GM23248 (cell line): ENCODE data around the gene LRRC18.

Source experiments
- EZH2 ChIP-seq: fragments of 200-600 bp; sonication (generic); IDR thresholded peaks from 2 replicates; pipeline ENCODE4 v1.6.1; 2018; ENCODE audit warnings: antibody characterized with exemption, mild to moderate bottlenecking; ENCODE audit not compliant: insufficient read depth, poor library complexity, severe bottlenecking
- EZH2phosphoT487 ChIP-seq: fragments of 200-600 bp; sonication (generic); IDR thresholded peaks from 2 replicates; pipeline ENCODE4 v1.6.1; 2018; ENCODE audit warnings: antibody characterized with exemption, moderate library complexity, mild to moderate bottlenecking, low read depth; ENCODE audit not compliant: insufficient read depth

- TF ChIP-seq EZH2phosphoT487 (no peak), EZH2 (no peak)
Observed at GRCh38 chr10:48934672-48935501, 4.8 kb downstream of the LRRC18 start.
